Ecto neural progenitor cell (in vitro differentiated cells): Measurements from ENCODE around the gene RAPGEF3.

ENCODE experiments used
- DNase-seq: peaks from one replicate; pipeline ENCODE4 v3.0.0-alpha.2; 2018; ENCODE audit warnings: low spot score

RAPGEF3 gene

DNA sequence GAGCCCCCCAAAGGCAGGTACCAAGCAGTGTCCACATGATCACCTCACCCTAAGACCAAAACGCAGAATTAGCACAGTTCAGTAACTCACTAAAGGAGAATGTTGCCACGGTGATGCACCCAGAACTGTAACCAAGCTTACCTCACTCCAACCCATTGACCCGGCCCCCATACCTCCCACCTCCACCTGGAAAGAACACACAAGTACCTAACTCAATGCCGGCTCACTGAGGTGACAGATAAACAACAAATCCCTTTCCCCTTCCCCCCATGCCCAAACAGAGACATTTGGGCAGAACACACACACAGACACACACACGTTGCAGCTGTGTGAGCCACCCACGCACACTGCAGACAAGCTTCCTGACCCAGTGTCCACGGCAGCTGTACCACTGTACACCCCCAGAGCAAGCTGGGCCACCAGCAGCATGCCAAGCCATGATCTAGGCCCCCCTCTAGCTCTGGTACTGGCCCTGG is 1.3 kb downstream of the RAPGEF3 start:
- DNase-seq, result no peak

DNA sequence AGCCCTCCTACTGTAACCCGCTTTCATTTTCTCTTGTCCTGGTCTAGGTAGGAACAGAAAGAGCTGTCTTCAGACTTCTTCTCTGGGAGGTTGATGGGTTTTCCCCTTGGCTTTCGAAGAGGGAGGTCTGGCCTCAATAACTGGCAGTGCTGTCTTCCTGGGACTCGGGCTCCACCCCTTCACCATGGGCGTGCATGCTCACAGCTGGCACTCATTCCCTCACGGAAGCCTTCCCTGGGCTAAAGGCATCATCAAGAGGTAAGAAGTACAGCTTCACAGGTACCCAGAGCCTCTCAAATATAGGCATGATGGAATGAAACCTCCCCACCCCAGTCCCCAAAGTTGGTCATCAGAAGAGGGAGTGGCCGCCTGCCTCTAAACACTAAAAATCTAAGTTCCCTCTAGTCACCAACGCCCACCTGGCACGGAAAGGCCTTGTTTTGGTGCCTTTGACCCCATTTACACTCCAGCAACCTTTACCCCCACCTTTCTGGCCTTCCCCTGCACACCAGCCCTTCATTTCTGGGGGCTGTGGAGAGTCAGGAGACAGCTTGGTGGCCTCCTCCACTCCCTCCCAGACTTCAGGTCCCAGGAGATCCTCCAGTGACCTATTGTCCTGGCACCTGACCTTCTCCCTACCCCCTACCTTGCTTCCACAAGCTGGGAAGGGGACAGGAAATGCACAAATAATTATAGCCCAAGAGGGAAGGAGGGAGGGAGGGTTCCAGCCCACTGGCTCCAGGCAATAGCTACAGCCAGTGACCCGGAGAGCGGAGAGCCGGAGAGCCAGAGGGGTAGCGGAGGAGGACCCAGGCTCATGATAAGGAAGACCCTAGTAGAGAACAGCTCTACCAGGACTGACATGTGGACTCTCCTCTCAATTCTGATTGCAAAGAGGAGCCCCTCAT is 2.8 kb downstream of the RAPGEF3 start:
- DNase-seq, result no peak

GRCh38 chr12:47754881-47755280 is 3.8 kb downstream of the RAPGEF3 start:
- DNase-seq, result no peak

DNA sequence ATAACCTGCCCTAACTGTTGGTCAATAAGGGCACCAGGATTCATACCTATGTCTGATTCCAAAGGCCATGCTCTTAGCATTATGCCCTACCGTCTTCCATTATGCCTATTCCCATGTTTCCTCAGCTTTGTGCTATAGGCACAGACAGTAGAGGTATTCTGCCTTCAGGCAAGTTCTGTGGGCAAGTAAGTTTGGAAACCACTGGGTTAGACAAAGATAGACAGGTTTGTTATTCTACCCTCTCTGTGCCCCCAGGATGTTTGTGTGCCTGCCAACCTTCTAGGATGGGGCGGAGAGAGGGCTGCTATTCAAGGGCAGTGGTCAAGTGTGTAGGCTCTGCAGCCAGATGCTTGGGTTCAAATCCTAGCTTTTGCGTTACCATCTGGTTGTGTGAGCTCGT is 4.6 kb downstream of the RAPGEF3 start:
- DNase-seq, result no peak

- DNase-seq, result no peak
Measured at GRCh38 chr12:47753021-47754001, 5.4 kb downstream of the RAPGEF3 start.

DNA sequence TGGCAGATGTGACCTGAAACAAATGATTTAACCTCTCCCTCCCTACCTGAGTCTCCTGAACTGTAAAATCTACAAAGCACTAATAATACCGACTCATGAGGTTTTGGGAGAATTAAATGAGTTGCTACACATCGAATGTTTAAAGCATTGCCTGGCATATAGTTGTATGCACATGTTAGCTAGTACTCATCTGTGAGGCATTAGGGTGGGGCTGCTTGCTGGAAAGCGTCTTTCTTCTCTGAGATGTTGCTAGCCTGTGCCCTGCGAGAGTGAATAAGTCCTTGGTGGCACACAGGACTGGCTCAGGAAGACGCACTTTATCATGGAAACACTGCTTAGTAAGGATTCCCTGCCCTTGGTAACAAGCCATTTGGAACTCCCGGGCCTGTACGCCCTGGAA is 6.1 kb downstream of the RAPGEF3 start:
- no peak for DNase-seq

DNA sequence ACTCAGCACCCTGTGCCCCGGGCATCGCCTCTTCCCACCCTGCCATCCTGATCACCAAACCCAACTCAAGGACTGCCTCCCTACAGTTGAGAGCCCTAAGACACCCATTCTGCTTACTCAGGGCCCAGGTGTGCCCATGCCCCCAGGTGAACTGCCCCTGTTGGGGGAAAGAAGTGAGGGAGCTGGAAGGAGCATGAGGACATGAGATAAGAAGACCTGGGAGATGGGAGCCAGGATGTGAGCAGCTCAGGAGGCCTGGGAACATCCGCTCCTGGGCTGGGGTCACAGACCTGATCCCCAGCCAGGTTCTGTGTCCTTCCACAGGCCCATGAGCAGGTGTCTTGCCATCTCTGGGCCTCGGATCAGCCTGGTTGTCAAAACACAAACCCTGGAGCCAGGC is 6.6 kb downstream of the RAPGEF3 start:
- DNase-seq, result no peak

DNA sequence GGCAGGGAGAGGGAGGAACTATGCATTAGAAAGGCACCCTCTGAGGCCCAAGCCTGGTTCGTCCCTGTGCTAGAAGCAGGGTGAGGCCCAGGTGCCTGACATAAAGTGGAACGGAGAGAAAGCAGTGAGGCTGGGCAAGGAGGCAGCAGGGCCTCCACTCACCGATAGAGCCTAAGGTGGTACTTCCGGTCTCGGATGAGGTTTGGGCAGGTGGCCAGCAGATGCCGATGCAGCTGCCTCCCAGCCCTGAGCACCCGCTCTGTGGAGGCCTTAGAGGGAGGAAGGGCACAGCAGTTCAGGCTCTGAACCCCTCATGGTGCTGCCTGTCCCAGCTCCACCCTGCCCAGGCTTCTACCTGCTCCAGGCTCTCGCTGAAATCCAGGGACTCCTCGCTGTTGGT is 7.1 kb downstream of the RAPGEF3 start:
- no peak for DNase-seq

DNA sequence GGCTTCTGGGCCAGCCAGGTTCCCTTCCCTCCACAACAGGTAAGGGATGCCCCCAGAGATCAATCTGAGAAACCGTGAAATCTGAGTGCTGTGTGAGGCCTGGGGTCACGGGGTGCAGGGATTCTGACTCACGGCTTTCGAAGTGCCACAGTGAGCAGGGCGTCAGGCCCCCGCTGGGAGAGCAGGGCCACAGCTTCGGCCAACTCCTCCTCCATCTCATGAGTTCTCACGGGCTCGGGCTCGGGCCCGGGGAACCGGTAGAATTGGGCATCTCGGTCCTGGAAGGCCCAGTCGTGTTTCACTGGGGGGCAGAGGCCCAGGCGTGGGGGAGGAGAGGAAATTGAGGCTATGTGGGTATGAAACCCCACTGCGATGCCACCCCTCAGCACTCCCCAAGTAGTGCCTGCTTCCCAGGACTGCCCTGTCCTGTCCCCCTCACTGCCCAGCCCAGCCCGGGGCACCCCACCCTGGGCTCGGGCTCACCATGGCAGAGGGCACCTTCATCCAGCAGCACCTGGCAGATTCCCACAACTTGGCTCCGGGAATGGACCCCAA is 7.7 kb downstream of the RAPGEF3 start:
- DNase-seq, result no peak

DNA sequence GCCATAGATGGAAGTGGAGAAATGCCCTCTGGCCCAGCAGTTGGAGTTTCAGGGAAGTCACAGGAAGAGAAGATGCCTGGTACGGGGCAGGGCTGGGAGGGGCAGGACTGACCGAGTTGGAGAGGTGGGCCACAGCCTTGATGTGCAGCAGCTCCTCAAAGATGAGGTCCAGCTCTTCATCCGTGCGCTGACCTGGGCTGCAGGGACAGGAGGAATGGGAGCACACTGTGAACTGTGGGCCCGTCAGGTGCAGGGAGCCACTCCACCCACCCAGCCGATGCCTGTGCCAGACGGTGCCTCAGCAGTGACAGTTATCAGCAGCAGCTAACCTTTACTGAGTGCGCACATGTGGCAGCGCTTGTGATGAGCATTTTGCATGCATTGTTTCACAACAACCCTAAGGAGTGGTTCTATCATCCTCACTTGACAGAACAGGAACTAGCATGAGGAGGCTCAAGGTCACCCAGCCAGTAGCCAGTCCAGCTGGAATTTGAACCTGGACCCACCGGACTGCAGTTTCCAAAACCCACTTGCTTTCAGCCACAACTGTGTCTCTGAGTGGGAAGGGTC is 8.4 kb downstream of the RAPGEF3 start:
- no peak for DNase-seq

GRCh38 chr12:47748899-47749298 is 9.8 kb downstream of the RAPGEF3 start:
- DNase-seq, result no peak

DNA sequence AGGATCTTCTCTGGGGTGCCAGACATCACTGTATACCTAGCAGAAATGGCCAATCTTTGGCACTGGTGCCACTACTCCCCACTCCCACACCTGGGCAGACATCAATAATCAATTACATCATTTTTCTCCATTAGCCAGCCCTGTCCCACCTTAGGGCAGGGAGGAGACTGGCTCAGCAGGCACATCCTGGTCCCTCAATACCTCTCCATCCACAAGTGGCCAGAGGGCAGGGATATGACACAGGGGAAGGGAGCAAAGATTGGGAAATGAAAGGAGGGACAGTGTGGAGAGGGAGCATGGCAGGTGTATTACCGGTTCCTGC is 10.2 kb downstream of the RAPGEF3 start:
- no peak for DNase-seq

- DNase-seq, result no peak
Measured at GRCh38 chr12:47747596-47748506, 10.8 kb downstream of the RAPGEF3 start.

DNA sequence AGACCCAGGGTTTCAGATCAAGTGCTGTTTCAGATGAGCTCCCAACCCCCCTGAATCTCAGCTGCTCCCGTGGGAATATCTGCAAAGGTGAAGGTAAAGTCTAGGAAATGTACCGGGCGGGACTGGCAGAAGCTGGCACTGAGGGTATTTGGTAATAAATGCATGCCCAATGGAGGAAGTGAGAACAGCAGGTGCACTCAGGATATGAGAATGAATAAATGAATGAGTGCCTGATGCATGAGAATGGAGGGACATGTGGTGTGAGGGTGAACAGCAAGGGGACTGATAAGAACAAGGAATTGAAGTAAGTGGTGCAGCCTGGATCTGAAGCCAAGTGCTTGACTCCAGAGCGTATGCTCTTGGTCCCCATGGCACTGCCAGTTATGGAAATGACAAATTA is 11.6 kb downstream of the RAPGEF3 start:
- no peak for DNase-seq

- DNase-seq, result no peak
Measured at GRCh38 chr12:47746523-47746922, 12.2 kb downstream of the RAPGEF3 start.

- no peak for DNase-seq
Measured at GRCh38 chr12:47746073-47746472, 12.6 kb downstream of the RAPGEF3 start.

GRCh38 chr12:47745485-47746041 is 13.1 kb downstream of the RAPGEF3 start:
- no peak for DNase-seq

- no peak for DNase-seq
Measured at GRCh38 chr12:47744778-47745436, 13.8 kb downstream of the RAPGEF3 start.

GRCh38 chr12:47744005-47744651 is 14.6 kb downstream of the RAPGEF3 start:
- DNase-seq, result no peak
